Right renal cortex interstitium (tissue), 3 donors: ENCODE measurements around the gene CPSF4. TPM values are rescaled to one million over a fixed set of nuclear protein-coding genes. Genes with fewer than 3 reads are reported as not detected.
A peak's percentile ranks its signal among the peaks of the same experiment; 100 is the strongest.
"Not testable (repeated sequence)": the region's sequence is repeated elsewhere in the genome, so short reads cannot be mapped to it uniquely, and the experiment has no call there.

Experiments
- DNase-seq, 3 donors: peaks; one replicate each; pipeline ENCODE4 v3.0.0-alpha.2; 2013; ENCODE audit warnings: low read depth in 3 of 3, low spot score in 2 of 3
- polyA plus RNA-seq, 3 donors: library from polyadenylated mRNA; unstranded; fragments of 120-200 nt; gene quantifications; one replicate each; pipeline ENCODE4 v1.2.1, GENCODE V29; 2013; ENCODE audit not compliant: insufficient read length in 3 of 3

CPSF4 gene
- polyA plus RNA-seq, 3 donors, result 26.8 to 27.8 (median 26.9) TPM

GRCh38 chr7:99478464-99479440 lies 40.0 kb downstream of the CPSF4 start:
- DNase-seq, result no peak

GRCh38 chr7:99485094-99485493 lies 46.4 kb downstream of the CPSF4 start:
- DNase-seq, result no peak

GRCh38 chr7:99489235-99489634 lies 50.5 kb downstream of the CPSF4 start:
- no peak for DNase-seq

GRCh38 chr7:99490878-99491277 lies 52.1 kb downstream of the CPSF4 start:
- no peak for DNase-seq

GRCh38 chr7:99493823-99494222 lies 55.1 kb downstream of the CPSF4 start:
- DNase-seq, result no peak

GRCh38 chr7:99497766-99498545 lies 59.2 kb downstream of the CPSF4 start:
- no peak for DNase-seq

GRCh38 chr7:99498546-99498944 lies 59.8 kb downstream of the CPSF4 start:
- DNase-seq, result no peak

GRCh38 chr7:99499371-99499720 lies 60.6 kb downstream of the CPSF4 start:
- DNase-seq, result no peak

- peak; percentile 85 to 90 (median 87) for DNase-seq
These were observed 61.2 kb downstream of the CPSF4 start, which contains the start of gene ZNF394 for GRCh38 chr7:99499721-99500636. Gene ZNF394 (minus strand): TSS chr7:99500281. CDS start chr7:99500093, 188 bp downstream.

GRCh38 chr7:99500637-99501009 lies 61.9 kb downstream of the CPSF4 start:
- no peak for DNase-seq

- not testable (repeated sequence) for DNase-seq
These were observed 62.5 kb downstream of the CPSF4 start for GRCh38 chr7:99501236-99501635.

GRCh38 chr7:99504281-99504602 lies 65.5 kb downstream of the CPSF4 start:
- DNase-seq, result peak in 1 of 3 donors; percentile 96

- DNase-seq, result peak; percentile 96 to 100 (median 98)
These were observed 66.0 kb downstream of the CPSF4 start, which contains the start of gene ZKSCAN5 for GRCh38 chr7:99504603-99505323. Gene ZKSCAN5 (plus strand): TSS chr7:99504662. CDS start chr7:99506045, 1,383 bp downstream.

GRCh38 chr7:99505324-99505662 lies 66.5 kb downstream of the CPSF4 start:
- no peak for DNase-seq

Other genes with a start within 250 kb of the CPSF4 start
- gene KPNA7, start 230.8 kb upstream of the CPSF4 start, polyA plus RNA-seq, result not detected
- gene MYH16, start 166.1 kb upstream of the CPSF4 start, polyA plus RNA-seq, result under 1 TPM in 2 of 3 donors, not detected in 1; 0.06 to 0.21 TPM
- gene ARPC1A, start 113.0 kb upstream of the CPSF4 start, polyA plus RNA-seq, result 100 to 1,000 TPM; 101 to 113 (median 111) TPM
- gene ARPC1B, start 64.2 kb upstream of the CPSF4 start, polyA plus RNA-seq, result 10 to 100 TPM; 30.5 to 34.6 (median 32.2) TPM
- 100 to 1,000 TPM; 145 to 149 (median 148) TPM for gene PDAP1, start 30.3 kb upstream of the CPSF4 start, polyA plus RNA-seq
- gene BUD31, start 30.0 kb upstream of the CPSF4 start, polyA plus RNA-seq, result 100 to 1,000 TPM; 104 to 109 (median 107) TPM
- gene PTCD1, start 145 bp upstream of the CPSF4 start, polyA plus RNA-seq, result 1 to 10 TPM; 3.6 to 4.6 (median 4.1) TPM
- 100 to 1,000 TPM; 486 to 588 (median 491) TPM for gene ATP5MF, start 27.2 kb downstream of the CPSF4 start, polyA plus RNA-seq
- 10 to 100 TPM; 20.3 to 22.5 (median 21.5) TPM for gene ZNF789, start 33.9 kb downstream of the CPSF4 start, polyA plus RNA-seq
- 10 to 100 TPM; 13.7 to 14.6 (median 14.6) TPM for gene ZNF394, start 61.3 kb downstream of the CPSF4 start, polyA plus RNA-seq
- 10 to 100 TPM; 15.3 to 17.0 (median 16.7) TPM for gene ZKSCAN5, start 65.7 kb downstream of the CPSF4 start, polyA plus RNA-seq
- gene FAM200A, start 113.2 kb downstream of the CPSF4 start, polyA plus RNA-seq, result 10 to 100 TPM; 16.6 to 16.8 (median 16.7) TPM
- gene ZNF655, start 119.7 kb downstream of the CPSF4 start, polyA plus RNA-seq, result 10 to 100 TPM; 65.9 to 77.8 (median 74.7) TPM
- 1 to 10 TPM; 2.5 to 3.0 (median 2.7) TPM for gene TMEM225B, start 159.3 kb downstream of the CPSF4 start, polyA plus RNA-seq
- 10 to 100 TPM; 16.3 to 21.4 (median 18.1) TPM for gene ZSCAN25, start 178.0 kb downstream of the CPSF4 start, polyA plus RNA-seq
- gene CYP3A5, start 241.1 kb downstream of the CPSF4 start, polyA plus RNA-seq, result 1 to 10 TPM in 2 of 3 donors, under 1 TPM in 1; 1.00 to 1.4 (median 1.0) TPM